HG03025 (cell line): ENCODE results near the gene SLC22A13.
"Not testable (repeated sequence)": the region's sequence is repeated elsewhere in the genome, so short reads cannot be mapped to it uniquely, and the experiment has no call there.

ENCODE experiments used
- ATAC-seq: cut with Tn5 transposase; IDR thresholded peaks from one replicate; pipeline ENCODE4 v1.9.1; 2021; ENCODE audit warnings: mild to moderate bottlenecking, moderate library complexity; ENCODE audit not compliant: unreplicated experiment, low FRiP score

The SLC22A13 gene

GRCh38 chr3:38297053-38297452 lies 31.4 kb downstream of the SLC22A13 start:
- ATAC-seq, result not testable (repeated sequence)

- no peak for ATAC-seq
Observed at GRCh38 chr3:38297537-38297936, 31.9 kb downstream of the SLC22A13 start.

GRCh38 chr3:38297947-38298711 lies 32.5 kb downstream of the SLC22A13 start:
- ATAC-seq, result no peak

GRCh38 chr3:38306941-38307340 lies 41.3 kb downstream of the SLC22A13 start:
- no peak for ATAC-seq

GRCh38 chr3:38307599-38307998 lies 42.0 kb downstream of the SLC22A13 start:
- no peak for ATAC-seq

- ATAC-seq, result no peak
Observed at GRCh38 chr3:38308456-38308855, 42.8 kb downstream of the SLC22A13 start.

- no peak for ATAC-seq
Observed at GRCh38 chr3:38311476-38311875, 45.9 kb downstream of the SLC22A13 start.

- no peak for ATAC-seq
Observed at GRCh38 chr3:38311941-38312340, 46.3 kb downstream of the SLC22A13 start.

- no peak for ATAC-seq
Observed at GRCh38 chr3:38312356-38312755, 46.7 kb downstream of the SLC22A13 start.

- no peak for ATAC-seq
Observed at GRCh38 chr3:38313263-38313662, 47.7 kb downstream of the SLC22A13 start.

- no peak for ATAC-seq
Observed at GRCh38 chr3:38313695-38314094, 48.1 kb downstream of the SLC22A13 start.

GRCh38 chr3:38314112-38314763 lies 48.6 kb downstream of the SLC22A13 start:
- ATAC-seq, result no peak

- no peak for ATAC-seq
Observed at GRCh38 chr3:38314764-38315487, 49.3 kb downstream of the SLC22A13 start.

- ATAC-seq, result no peak
Observed at GRCh38 chr3:38315488-38316230, 50.0 kb downstream of the SLC22A13 start.

- no peak for ATAC-seq
Observed at GRCh38 chr3:38316356-38317191, 51.0 kb downstream of the SLC22A13 start.

GRCh38 chr3:38317192-38317759 lies 51.7 kb downstream of the SLC22A13 start:
- no peak for ATAC-seq

GRCh38 chr3:38318766-38319671 lies 53.4 kb downstream of the SLC22A13 start:
- ATAC-seq, result no peak

GRCh38 chr3:38320638-38321037 lies 55.0 kb downstream of the SLC22A13 start:
- ATAC-seq, result not testable (repeated sequence)
